ENCODE data around the gene KRTAP29-1.
"Not testable (repeated sequence)": the region's sequence is repeated elsewhere in the genome, so short reads cannot be mapped to it uniquely, and the experiment has no call there.

KRTAP29-1 gene, protein sequence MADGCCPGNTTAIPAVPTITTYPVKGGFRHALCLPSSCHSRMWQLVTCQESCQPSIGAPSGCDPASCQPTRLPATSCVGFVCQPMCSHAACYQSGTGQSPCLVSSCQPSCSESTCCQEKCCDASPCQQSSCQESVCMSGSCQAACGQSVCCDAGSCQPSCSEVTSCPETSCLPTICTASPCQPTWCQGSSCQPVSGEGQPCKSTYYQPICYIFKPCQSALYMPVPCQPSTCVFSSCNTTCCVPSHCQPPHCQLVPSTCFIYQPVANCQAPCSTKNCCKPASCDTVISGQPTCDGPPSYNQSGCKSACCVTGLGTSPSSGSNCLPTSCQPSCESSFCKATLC

DNA sequence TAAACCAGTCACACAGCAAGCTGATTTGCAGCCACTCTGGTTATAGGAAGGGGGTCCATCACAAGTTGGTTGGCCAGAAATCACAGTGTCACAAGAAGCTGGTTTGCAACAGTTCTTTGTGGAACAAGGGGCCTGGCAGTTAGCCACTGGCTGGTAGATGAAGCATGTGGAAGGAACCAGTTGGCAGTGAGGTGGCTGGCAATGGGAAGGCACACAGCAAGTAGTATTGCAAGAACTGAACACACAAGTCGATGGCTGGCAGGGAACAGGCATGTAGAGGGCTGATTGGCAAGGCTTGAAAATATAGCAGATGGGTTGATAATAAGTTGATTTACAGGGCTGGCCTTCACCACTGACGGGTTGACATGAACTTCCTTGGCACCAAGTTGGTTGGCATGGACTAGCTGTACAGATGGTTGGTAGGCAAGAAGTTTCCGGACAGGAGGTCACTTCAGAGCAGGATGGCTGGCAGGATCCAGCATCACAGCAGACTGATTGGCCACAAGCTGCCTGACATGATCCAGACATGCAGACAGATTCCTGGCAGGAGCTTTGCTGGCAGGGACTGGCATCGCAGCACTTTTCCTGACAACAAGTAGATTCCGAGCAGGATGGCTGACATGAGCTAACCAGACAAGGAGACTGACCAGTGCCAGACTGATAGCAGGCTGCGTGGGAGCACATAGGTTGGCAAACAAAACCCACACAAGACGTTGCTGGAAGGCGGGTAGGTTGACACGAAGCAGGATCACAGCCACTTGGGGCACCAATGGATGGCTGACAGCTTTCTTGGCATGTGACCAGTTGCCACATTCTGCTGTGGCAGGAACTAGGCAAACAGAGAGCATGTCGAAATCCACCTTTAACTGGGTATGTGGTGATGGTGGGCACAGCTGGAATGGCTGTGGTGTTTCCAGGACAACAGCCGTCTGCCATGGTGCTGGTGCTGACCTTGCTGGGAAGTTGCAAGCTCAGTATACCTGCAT, at the start of gene KRTAP29-1:
KRTAP29-1 (minus strand) TSS at position 936 of the 986 bp plus-strand sequence; CDS start at position 936, 0 bp downstream.
- DNase-seq (ENCODE audit: low spot score), result no peak

DNA sequence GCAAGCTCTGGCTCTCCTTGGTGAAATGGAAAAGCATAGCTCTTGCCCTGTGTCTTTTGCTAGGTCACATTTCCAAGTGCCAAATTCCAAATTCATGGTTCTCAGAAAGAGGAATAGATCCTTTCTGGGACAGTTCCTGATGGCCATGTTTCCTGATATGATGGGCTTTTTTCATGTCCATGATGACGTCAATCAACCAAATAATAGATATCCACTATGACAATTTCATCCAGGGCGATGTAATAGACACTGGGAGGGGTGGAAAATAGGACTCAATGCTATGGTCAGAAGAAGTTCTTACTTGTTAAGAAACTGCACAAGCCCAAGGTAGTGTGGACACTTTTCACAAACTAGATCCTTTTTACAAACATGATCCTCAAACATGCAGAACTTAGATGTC, 48.5 kb upstream of the KRTAP29-1 start:
- no peak for DNase-seq (ENCODE audit: low spot score)

DNA sequence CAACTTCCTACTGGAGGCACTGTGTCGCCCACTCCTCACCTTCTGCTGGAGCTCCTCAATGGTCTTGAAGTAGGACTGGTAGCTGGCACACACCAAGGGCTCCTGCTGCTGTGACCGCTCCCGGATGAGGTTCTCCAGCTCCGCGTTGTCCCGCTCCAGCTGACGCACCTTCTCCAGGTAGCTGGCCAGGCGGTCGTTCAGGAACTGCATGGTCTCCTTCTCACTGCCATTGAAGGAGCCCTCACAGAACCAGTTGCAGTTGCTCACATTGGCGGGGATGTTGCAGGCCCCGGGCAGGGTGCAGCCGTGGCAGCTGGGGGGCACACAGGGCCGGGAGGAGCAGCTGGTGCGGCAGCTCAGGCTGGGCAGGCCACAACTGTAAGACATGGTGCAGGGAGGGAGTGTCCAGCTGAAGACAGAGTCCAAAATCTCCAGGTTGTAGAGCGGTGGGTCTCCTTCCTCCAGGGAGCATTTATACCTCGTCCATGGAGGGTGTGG, 47.8 kb upstream of the KRTAP29-1 start, which contains the start of gene KRT33A:
KRT33A (minus strand) TSS at position 448 of the 498 bp plus-strand sequence; CDS start at position 387, 61 bp downstream.
- not testable (repeated sequence) for DNase-seq (ENCODE audit: low spot score)

DNA sequence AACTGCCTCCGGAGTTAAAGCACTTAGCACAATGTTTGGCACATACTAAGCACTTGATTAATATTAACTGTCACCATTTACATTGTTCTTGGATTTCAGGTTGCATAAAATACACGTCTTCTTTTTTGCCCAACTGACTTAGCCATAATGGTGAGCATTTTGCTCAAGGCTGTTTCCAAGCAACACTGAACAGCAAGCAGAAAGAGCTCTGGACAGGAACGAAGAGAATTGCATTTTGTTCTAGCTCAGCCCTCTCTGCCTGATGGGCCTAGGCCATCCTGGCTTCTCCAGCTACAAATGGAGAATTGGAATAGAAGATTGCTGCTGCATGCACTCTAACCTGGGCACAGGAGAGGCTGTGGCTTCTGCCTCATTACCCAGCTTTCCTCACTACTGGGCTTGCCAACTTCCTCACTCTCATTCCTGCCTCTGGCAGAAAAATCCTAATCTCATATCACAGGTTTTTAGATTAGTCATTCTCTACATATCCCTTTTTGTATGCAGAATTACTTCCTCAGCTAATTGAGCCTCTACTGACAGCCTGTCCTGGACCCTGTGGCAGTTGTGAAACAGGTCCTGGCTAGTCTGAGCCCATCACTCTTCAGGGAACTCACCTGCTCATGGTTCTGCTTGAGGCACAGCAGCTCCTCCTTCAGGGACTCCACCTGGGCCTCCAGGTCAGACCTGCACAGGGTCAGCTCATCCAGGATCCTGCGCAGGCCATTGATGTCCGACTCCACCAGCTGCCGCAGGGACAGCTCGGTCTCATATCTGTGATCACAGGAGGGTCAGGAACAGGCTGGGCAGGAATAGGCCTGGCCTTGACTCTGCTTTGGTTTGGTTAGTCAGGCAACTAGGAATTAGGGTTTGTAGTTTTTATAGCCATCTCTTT, 45.5 kb upstream of the KRTAP29-1 start:
- DNase-seq (ENCODE audit: low spot score), result no peak

DNA sequence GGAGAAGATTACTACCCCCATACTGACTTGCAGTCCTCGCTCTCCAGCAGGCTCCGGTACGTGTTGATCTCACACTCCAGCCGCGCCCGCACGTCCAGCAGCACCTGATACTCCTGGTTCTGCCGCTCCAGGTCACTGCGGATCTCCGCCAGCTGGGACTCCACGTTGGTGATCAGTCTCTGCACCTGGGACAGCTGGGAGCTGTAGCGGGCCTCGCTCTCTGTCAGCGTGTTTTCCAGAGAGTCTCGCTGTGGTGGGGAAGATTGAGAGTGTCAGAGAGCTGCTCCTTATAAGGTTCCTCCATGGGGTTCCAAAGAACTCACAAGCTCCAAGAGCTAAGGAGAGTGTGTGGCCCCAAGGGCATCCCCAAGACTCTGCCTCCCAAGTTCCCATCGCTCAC, 43.8 kb upstream of the KRTAP29-1 start:
- not testable (repeated sequence) for DNase-seq (ENCODE audit: low spot score)

DNA sequence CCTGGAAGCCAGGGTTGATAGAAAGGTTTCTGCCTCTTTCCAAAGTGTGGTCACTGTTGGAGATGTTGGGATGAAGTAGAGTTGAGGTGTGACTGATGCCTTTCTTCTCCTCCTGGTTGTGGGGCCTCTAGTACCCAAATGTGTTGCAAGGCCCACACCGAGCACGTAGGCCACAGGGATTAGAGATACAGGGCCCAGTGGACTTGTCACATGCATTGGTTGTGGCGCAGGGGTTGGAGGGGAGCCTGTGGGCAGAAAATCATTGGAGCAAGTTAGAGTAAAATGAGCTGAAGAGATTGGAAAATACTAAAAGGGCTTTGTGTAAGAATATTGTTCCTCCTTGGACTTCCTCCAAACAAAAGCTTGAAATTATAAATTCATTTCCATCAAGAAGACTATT, 43.3 kb upstream of the KRTAP29-1 start:
- DNase-seq (ENCODE audit: low spot score), result no peak

DNA sequence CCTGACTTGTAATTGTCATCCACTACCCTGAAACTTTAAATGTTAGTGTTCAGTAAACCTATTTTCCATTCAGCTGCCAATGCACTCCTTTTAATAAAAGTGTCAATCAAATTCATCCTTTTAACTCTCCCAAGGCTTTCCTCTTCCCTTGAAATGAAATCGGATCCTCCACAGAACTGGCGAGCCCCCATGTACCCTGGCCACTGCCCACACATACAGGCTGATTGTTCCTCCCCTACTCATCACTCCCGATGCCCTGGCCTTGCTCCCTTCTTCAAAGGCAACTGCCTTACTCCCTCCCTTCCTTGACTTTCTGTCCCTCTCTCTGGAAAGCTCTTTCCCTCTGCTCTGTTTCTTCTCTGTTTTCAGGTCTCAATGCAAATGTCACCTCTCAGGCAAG, 40.4 kb upstream of the KRTAP29-1 start:
- DNase-seq (ENCODE audit: low spot score), result no peak

DNA sequence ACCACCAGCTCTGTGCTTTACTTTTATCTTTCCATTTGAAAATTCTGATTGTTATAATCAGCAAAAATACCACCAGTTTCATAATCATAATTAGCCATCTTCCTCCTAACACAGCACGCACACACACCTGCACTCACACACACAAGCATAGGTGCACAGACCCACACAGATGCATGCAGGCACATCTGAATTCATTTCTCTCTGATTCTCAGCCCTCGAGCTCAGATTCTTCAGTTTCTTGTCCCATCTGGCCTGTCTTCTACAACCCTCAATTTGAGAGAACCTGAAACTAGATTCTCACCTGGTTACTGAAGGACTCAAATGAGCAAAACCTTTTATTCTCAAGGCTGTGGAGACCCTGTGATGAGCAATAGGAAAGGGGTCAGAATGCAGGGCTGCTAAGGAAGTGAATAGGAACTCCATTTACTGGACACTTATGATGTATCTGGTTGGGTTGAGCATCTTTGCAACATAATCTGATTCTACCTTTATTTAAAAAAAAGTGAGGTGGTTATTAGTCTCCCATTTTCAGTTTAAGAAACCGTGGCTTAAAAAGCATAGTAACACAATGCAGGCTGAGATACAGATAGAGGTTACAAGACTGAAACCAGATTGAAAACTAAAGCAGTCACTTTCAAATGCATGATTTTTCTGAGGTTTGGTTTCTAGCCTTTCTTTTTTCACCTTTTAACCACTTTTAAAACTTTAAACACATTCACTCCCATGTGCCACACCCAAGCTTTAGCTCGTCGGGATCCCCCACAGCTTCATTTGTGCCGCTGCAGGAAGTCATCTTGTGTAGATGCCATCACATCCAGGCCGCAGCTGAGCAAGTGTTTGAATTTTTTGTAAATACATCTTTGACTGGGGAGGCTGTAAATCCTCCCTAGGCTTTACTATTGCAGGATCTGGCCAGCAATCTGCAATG, 38.5 kb upstream of the KRTAP29-1 start:
- DNase-seq (ENCODE audit: low spot score), result peak; percentile 48

DNA sequence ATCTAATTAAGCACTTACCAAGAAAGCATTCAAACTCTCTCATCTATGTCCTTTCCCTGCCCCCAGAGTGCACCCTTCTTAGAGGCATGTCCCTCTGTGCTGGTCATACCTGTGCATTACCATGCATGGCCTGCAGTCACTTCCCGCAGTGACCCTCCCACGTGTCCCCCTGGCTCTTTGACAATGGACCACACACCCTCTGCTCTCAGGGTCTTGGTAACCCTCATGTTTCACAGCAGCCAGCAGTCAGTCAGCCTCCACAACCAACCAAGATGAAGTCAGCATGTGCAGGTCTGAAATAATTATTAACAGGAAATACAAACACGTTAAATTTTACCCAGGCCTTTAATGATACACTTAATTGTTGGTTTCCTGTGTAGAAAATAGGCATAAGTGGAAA, 37.8 kb upstream of the KRTAP29-1 start:
- DNase-seq (ENCODE audit: low spot score), result no peak

DNA sequence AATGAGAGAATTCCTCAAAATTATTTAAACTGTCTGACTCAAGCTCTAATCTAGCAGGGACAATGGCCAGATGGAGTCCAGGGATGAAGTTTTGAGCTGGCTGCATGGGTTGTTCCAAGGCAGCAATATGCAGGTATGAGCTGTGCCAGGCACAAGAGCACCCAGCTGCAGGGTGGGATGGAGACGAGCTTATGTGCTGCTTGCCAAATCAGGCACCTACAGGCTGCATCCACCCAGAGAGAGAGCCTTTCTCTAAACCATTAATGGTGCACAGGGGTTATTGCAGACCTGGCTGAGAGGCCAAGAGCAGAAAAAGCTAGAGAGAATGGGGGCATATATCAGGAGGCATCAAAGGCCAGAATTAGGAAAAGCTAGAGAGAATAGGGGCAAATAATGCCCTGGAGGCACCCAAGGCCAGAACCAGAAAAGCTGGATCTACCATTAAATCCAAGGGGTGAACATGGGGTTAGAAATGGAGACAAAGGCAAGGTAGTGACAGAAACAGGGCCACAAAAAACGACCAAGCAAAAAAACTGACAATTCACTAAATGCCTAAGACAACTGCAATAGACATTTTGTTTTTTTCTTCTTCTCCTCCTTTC, 37.0 kb upstream of the KRTAP29-1 start:
- no peak for DNase-seq (ENCODE audit: low spot score)

DNA sequence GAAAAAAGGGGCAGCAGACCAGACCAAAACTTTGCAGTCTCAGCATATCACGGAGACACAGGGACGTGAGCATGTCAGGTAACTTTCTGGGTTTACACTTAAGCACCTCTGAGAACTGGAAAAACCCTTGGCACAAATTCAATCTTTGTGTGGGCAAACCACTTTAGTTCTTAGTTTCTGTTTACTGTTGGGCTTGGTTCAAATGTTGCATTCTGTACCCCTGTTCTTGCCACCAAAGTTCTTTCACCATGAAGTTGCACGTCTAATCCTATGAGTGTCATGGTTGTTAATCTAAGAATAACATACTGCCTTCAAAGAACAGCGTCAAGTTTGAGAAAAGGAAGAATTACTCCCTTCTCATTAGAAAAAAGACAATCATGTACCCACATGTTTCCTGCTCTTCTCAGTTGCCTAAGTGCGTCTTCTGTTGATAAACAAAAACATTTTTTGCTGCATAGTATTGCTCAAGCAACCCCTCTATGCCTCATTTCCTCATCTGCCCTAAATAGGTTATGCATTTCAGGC, 36.4 kb upstream of the KRTAP29-1 start:
- DNase-seq (ENCODE audit: low spot score), result peak; percentile 37

DNA sequence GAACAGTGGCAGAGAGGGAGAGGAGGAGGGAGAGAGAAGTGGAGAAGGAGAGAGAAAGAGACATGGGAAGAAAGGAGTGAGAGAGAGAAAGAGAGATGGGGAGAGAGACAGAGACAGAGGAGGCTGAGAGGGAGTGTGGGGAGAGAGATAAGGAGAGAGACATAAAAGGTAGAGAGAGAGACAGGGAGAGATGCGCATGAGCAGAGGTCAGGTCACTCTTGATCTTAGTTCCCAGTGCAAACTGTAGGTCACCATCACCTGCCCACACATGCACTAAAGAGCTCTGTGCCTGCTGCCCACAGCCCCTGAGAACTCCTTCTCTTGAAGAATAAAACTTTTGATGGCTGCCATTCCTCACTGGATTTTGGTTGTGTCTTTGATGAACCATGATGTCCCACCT, 33.1 kb upstream of the KRTAP29-1 start:
- DNase-seq (ENCODE audit: low spot score), result no peak

DNA sequence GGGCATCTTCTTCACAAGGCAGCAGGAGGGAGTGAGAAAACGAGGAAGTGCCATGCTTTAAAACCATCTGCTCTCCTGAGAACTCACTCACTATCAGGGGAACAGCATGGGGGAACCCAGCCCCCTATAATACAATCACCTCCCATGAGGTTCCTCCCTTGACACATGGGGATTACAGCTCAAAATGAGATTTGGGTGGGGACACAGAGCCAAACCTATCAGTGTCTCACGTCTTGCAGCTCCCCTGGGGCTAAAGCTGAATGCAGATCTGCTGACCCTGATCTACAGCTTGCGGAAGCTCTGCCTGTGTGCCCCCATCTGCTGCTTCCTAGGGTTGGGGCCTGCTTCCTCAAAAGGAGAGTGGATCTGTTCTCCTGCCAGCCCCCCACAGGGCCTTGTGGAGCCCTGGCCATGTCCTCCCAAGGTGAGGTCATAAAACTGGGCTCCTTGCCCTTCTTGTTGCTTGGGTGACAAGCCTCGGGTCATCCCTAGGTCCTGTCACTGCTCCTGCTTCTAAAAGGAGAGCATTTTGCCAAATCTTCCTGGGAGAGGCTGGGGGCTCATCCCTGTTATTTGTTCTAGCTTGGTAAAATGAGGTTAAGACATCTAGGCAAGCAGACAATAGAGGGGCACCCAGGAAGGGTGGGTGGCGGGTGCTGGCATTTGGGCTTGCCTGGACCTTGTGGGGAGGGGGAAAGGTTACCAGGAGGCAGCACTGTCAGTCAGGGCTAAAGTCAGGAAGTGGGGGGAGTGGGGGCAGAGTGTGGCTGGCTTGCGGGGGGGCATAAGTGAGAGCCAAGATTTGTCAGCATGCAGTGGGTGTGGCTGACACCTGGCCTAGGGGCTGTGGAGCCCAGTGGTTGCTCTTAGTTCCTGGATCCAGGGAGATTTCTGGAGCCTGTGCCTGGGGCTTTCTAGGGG, 32.0 kb upstream of the KRTAP29-1 start:
- DNase-seq (ENCODE audit: low spot score), result no peak

DNA sequence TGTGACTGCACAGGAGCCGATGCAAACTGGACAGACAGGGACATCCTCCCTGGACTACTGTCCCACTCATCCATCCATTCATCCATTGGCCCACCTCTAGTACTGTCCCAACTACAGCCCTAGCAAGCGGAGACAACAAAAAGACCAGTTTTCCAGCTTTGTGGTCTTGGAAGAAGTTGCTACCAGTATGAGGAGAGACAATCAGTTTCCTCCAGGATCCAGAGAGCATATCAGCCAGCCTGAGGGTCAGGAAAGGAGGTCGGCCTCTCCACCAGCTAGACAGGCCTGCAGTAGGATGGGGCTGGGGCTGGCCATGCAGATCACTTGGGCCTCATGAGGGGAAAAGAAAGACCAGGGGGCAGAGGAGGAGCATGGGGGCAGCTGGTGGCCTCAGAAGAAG, 31.2 kb upstream of the KRTAP29-1 start:
- no peak for DNase-seq (ENCODE audit: low spot score)

DNA sequence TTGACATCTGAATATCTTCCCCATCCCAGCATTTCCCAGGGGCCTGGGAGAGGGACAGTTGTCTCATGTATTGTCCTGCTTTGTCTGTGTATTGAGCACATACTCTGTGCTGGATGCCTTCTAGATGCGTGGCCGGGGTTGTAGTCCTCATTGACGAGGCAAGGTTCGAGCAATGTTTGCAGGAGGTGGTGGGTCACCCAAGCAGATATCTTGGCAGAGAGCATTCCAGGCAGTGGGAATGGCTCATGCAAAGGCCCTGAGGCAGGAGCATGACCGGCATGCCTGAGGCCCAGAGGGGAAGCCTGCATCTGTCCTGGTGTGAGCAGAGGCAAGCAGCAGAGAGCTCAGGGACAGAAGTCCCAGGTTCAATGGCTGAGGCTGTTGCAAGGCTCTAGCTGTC, 30.4 kb upstream of the KRTAP29-1 start:
- no peak for DNase-seq (ENCODE audit: low spot score)

DNA sequence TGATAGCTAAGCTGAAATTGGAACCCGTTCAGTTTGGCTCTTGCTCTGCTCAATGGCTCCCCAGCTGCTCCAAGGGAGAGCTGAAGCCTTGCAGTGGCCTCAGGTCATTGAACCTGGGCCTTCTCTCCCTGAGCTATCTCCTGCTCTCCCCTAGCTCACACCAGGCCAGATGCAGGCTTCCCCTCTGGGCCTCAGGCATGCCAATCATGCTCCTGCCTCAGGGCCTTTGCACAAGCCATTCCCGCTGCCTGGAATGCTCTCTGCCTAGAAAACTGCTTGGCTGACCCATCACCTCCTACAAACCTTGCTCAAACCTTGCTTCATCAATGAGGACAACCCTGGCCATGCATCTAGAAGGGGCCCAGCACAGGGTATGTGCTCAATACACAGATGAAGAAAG, 29.6 kb upstream of the KRTAP29-1 start:
- no peak for DNase-seq (ENCODE audit: low spot score)

DNA sequence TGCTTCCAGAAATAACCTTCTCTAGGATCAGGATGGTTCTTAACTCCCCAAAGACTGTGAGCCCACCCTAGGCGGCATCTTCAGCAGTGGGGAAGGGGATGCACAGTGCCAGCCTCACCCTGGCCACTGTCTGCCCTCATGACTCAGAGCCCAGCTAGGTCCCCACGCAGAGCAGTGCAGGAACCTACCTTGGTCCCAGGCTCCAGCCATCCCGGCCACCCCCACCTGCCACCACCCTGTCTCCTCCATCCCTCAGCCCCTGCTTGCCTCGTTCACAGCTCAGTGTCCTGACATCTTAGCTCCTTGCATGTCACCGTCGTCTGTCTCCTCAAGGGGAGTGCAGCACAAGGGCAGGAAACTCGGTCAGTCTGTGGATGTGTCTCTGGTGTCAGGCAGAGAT, 29.0 kb upstream of the KRTAP29-1 start:
- no peak for DNase-seq (ENCODE audit: low spot score)

DNA sequence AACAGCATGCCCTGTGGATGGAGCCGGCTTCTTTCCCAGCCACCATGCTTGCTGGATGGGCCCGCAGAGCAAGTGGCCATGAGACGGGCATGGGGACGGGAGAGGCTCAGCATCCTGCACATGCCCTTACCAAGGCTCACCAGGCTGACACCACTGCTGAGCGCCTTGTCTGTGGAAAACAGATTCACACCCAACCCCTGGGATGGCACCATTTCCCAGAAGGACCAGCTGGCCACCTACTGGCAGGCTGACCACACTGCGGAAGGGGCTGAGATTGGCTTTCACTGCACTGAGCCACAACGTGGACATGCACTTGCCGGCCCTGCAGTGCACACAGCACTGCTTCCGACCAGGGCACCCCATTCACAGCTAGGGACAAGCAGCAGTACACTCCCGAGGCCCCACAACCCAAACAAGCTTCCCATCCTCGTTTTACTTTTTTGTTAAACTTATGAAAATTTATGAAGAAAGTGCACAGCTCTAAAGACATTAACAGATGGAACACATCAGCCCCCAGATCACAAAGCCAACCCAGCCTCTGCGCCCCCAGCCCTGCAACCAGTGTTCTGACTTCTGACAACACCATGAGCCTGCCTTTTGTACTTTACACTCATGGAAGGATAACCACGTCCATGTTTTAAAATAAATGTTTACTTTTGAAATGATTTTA, 26.8 kb upstream of the KRTAP29-1 start:
- DNase-seq (ENCODE audit: low spot score), result peak; percentile 38

Data from activated CD4-positive, alpha-beta T cell treated with anti-CD3 and anti-CD28 coated beads, Interleukin-2, Interleukin-4, amounts not matched to agents 100 ng/mL and 50 ng/mL, durations not matched to agents 16 hours and 8 hours (primary cell).